Kidney (tissue), 14 donors: ENCODE data around the gene LRP10. TPM values are rescaled to one million over a fixed set of nuclear protein-coding genes. Genes with fewer than 3 reads are reported as not detected.

Experiments used
- DNase-seq, 5 donors: peaks; one replicate each; pipeline ENCODE4 v3.0.0-alpha.2; 2013 to 2020
- FAIRE-seq: peaks from 2 replicates; lab custom pipeline; 2012; peaks lifted over from hg19 to GRCh38; lab: Jason Lieb, UNC
- H3K27ac ChIP-seq, 2 donors: one replicate each; pipeline ENCODE4 v1.7.0; 2013; ENCODE audit warnings: low read depth in 2 of 2, low read length in 2 of 2, inconsistent platforms in 1 of 2
- H3K27me3 ChIP-seq: one replicate; pipeline ENCODE4 v1.7.1; 2013; ENCODE audit warnings: low read length, inconsistent platforms; ENCODE audit not compliant: control insufficient read depth, insufficient read depth
- H3K36me3 ChIP-seq, 3 donors: one replicate each; pipeline versions ENCODE4 v1.7.0 to v1.7.1; 2013; ENCODE audit warnings: low read length in 3 of 3, control low read depth in 1 of 3, inconsistent platforms in 1 of 3; ENCODE audit not compliant: insufficient read depth in 3 of 3, control insufficient read depth in 2 of 3
- H3K4me1 ChIP-seq, 3 donors: one replicate each; pipeline versions ENCODE4 v1.7.0 to v1.7.1; 2013; ENCODE audit warnings: low read length in 3 of 3, inconsistent platforms in 1 of 3, low read depth in 1 of 3; ENCODE audit not compliant: control insufficient read depth in 2 of 3, insufficient read depth in 2 of 3
- H3K4me3 ChIP-seq, 3 donors: one replicate each; pipeline versions ENCODE4 v1.7.0 to v1.8.1; 2013; ENCODE audit warnings: low read length in 3 of 3, control low read depth in 1 of 3, inconsistent platforms in 1 of 3
- H3K9ac ChIP-seq, 3 donors: one replicate each; pipeline versions ENCODE4 v1.7.0 to v1.7.1; 2013; ENCODE audit warnings: low read length in 3 of 3, control low read depth in 1 of 3, inconsistent platforms in 1 of 3
- H3K9me3 ChIP-seq, 3 donors: one replicate each; pipeline versions ENCODE4 v1.7.0 to v1.7.1; 2013; ENCODE audit warnings: low read length in 3 of 3, control low read depth in 1 of 3, inconsistent platforms in 1 of 3; ENCODE audit not compliant: control insufficient read depth in 2 of 3, insufficient read depth in 1 of 3
- intact Hi-C: fragments of 100-400 bp; cut with DNase I; formaldehyde crosslinking; loops from one replicate; pipeline ENCODE4 v1.11.1; 2022
- polyA plus RNA-seq: library from polyadenylated mRNA; stranded (reverse); fragments of 350-450 nt; fragmentation: Illumina TruSeq; extraction: RNeasy Lipid Tissue Mini Kit (QIAGEN cat#74804); gene quantifications from one replicate; pipeline ENCODE4 v1.2.3, GENCODE V29; 2014; ENCODE audit warnings: low read depth, low replicate concordance; ENCODE audit not compliant: insufficient read depth
- total RNA-seq: library from RNA; stranded (reverse); fragmentation: NEBNext Ultra II Directional; extraction: Animal tissue kit (Norgen Biotek cat#: 25700); gene quantifications from one replicate; pipeline ENCODE4 v1.2.1, GENCODE V29; 2021
- TF ChIP-seq, protein P1 (sequence below): IDR thresholded peaks from 3 replicates; pipeline ENCODE4 v1.5.1; 2012; ENCODE audit warnings: mild to moderate bottlenecking, moderate library complexity, borderline replicate concordance; ENCODE audit not compliant: insufficient read depth; ENCODE audit errors: extremely low read depth
- donor health status: control.
- donor health status: control.
- donor health status: control.
- donor health status: control.
- donor health status: control.
- donor health status: DM: yes; HTN: yes; CAD: no.
- donor health status: Normal renal cell carcinoma (clear cell type).

The LRP10 gene
- total and polyA plus RNA-seq, 2 donors from 2014 or later, result 74.7 to 207 TPM

DNA sequence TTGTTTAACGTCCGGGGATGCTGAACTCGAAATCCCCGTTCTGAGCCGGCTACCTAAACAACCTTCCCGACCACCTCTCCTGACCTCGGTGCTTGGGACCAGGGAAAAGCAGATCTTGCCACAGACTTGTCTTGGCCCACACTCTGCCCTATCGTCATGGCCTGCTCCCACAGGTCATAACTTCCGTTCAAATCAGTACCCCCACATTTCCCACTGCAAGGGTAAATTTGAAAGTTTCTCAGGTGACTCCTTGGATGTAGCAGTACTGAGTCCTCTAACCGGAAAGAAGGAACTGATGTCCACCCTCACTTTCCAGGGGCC lies 48.0 kb downstream of the LRP10 start:
- no peaks in the 10 kb centered on the region for H3K9me3 ChIP-seq
- peak overlapping the region; percentile 84 to 92 for H3K27ac ChIP-seq
- H3K4me3 ChIP-seq, result peak overlapping the region; percentile 74 to 94 (median 76)
- DNase-seq (no peak), FAIRE-seq (no peak)
- H3K27me3 ChIP-seq, result no peaks in the 10 kb centered on the region
- H3K4me1 ChIP-seq, result peaks cover 3 to 10% (median 3%) of the 10 kb centered on the region in 3 donors
- TF ChIP-seq, protein P1, sequence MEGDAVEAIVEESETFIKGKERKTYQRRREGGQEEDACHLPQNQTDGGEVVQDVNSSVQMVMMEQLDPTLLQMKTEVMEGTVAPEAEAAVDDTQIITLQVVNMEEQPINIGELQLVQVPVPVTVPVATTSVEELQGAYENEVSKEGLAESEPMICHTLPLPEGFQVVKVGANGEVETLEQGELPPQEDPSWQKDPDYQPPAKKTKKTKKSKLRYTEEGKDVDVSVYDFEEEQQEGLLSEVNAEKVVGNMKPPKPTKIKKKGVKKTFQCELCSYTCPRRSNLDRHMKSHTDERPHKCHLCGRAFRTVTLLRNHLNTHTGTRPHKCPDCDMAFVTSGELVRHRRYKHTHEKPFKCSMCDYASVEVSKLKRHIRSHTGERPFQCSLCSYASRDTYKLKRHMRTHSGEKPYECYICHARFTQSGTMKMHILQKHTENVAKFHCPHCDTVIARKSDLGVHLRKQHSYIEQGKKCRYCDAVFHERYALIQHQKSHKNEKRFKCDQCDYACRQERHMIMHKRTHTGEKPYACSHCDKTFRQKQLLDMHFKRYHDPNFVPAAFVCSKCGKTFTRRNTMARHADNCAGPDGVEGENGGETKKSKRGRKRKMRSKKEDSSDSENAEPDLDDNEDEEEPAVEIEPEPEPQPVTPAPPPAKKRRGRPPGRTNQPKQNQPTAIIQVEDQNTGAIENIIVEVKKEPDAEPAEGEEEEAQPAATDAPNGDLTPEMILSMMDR, result no peak
- peaks cover 6 to 31% (median 28%) of the 10 kb centered on the region in 3 donors for H3K36me3 ChIP-seq
- H3K9ac ChIP-seq, result peak overlapping the region; percentile 41 to 70 (median 61)
- intact Hi-C loops, result no loop called here

- FAIRE-seq (no peak), DNase-seq (no peak)
- no peak overlapping the region for H3K27ac ChIP-seq
- intact Hi-C loops, result no loop called here
- TF ChIP-seq, protein P1, result no peak
- H3K9ac ChIP-seq, result no peak overlapping the region
- H3K27me3 ChIP-seq, result no peaks in the 10 kb centered on the region
- H3K36me3 ChIP-seq, result peaks cover 9 to 33% (median 31%) of the 10 kb centered on the region in 3 donors
- no peak overlapping the region for H3K4me3 ChIP-seq
- H3K9me3 ChIP-seq, result no peaks in the 10 kb centered on the region
- peaks cover 3 to 10% (median 3%) of the 10 kb centered on the region in 3 donors for H3K4me1 ChIP-seq
These were observed 49.2 kb downstream of the LRP10 start for GRCh38 chr14:22920697-22921096.

GRCh38 chr14:22922294-22922693 lies 50.8 kb downstream of the LRP10 start:
- intact Hi-C loops, result no loop called here
- Histone ChIP-seq H3K4me1 (peaks cover 0 to 7% (median 3%) of the 10 kb centered on the region in 3 donors), H3K9ac (no peak overlapping the region), H3K4me3 (no peak overlapping the region), H3K27ac (no peak overlapping the region), H3K36me3 (peaks cover 11 to 38% (median 31%) of the 10 kb centered on the region in 3 donors), H3K9me3 (no peaks in the 10 kb centered on the region), H3K27me3 (no peaks in the 10 kb centered on the region)
- FAIRE-seq (no peak), DNase-seq (no peak)
- TF ChIP-seq, protein P1, result no peak

- Histone ChIP-seq H3K9me3 (no peaks in the 10 kb centered on the region), H3K27me3 (no peaks in the 10 kb centered on the region), H3K9ac (no peak overlapping the region), H3K4me1 (peaks cover 0 to 14% (median 0%) of the 10 kb centered on the region in 3 donors), H3K27ac (no peak overlapping the region), H3K36me3 (peaks cover 11 to 38% (median 31%) of the 10 kb centered on the region in 3 donors), H3K4me3 (no peak overlapping the region)
- DNase-seq (no peak), FAIRE-seq (no peak)
- TF ChIP-seq, protein P1, result no peak
- intact Hi-C loops, result no loop called here
These were observed 52.2 kb downstream of the LRP10 start for GRCh38 chr14:22923746-22924145.
